Hematopoietic multipotent progenitor cell treated with erythropoietin and hydrocortisone succinate and interleukin-3 and kit ligand, for 8 days (in vitro differentiated cells): ENCODE data around the gene TRAF1.

Source experiments
- DNase-seq: peaks from one replicate; pipeline ENCODE4 v3.0.0-alpha.2; 2015

TRAF1 gene

GRCh38 chr9:120922404-120923195, 4.0 kb downstream of the TRAF1 start:
- no peak for DNase-seq

GRCh38 chr9:120921661-120922181, 4.9 kb downstream of the TRAF1 start:
- no peak for DNase-seq

- no peak for DNase-seq
These were observed 5.8 kb downstream of the TRAF1 start for GRCh38 chr9:120920806-120921178.

GRCh38 chr9:120919843-120920805, 6.5 kb downstream of the TRAF1 start:
- peak; percentile 55 for DNase-seq

- no peak for DNase-seq
These were observed 7.4 kb downstream of the TRAF1 start for GRCh38 chr9:120918931-120919842.

- no peak for DNase-seq
These were observed 8.4 kb downstream of the TRAF1 start for GRCh38 chr9:120917929-120918762.

GRCh38 chr9:120916991-120917880, 9.4 kb downstream of the TRAF1 start:
- DNase-seq = no peak

GRCh38 chr9:120916588-120916987, 10.0 kb downstream of the TRAF1 start:
- no peak for DNase-seq

GRCh38 chr9:120915854-120916470, 10.6 kb downstream of the TRAF1 start:
- no peak for DNase-seq

- no peak for DNase-seq
These were observed 11.6 kb downstream of the TRAF1 start for GRCh38 chr9:120914953-120915352.

GRCh38 chr9:120914396-120914795, 12.2 kb downstream of the TRAF1 start:
- no peak for DNase-seq

GRCh38 chr9:120913647-120914264, 12.8 kb downstream of the TRAF1 start:
- DNase-seq = no peak

GRCh38 chr9:120912958-120913646, 13.5 kb downstream of the TRAF1 start:
- no peak for DNase-seq

GRCh38 chr9:120911295-120911837, 15.2 kb downstream of the TRAF1 start:
- no peak for DNase-seq

- no peak for DNase-seq
These were observed 16.0 kb downstream of the TRAF1 start for GRCh38 chr9:120910643-120911042.

- DNase-seq = peak; percentile 22
These were observed 16.7 kb downstream of the TRAF1 start for GRCh38 chr9:120909904-120910303.

- no peak for DNase-seq
These were observed 21.1 kb downstream of the TRAF1 start for GRCh38 chr9:120905315-120906164.

- DNase-seq = no peak
These were observed 21.7 kb downstream of the TRAF1 start for GRCh38 chr9:120904978-120905301.
